Activated naive CD4-positive, alpha-beta T cell treated with anti-CD3 and anti-CD28 coated beads, Interleukin-2, amount 50 U/mL, for 72 hours (primary cell): ENCODE results near the gene SRRM3. TPM values are rescaled to one million over a fixed set of nuclear protein-coding genes. Genes with fewer than 3 reads are reported as not detected.
"Not testable (repeated sequence)": the region's sequence is repeated elsewhere in the genome, so short reads cannot be mapped to it uniquely, and the experiment has no call there.

ENCODE experiments used
- ATAC-seq, 2 donors: fragments of 150-1000 bp; cut with Tn5 transposase; 2 replicates each; pipeline ENCODE4 v1.10.0; 2021; ENCODE audit warnings: mild to moderate bottlenecking in 2 of 2, moderate library complexity in 2 of 2
- DNase-seq, 2 donors: peaks; one replicate each; pipeline ENCODE4 v3.0.0; 2021 to 2022; ENCODE audit warnings: low spot score in 2 of 2
- H3K27ac Mint-ChIP-seq, 2 donors: one replicate each; pipeline ENCODE4 v1.8.0; 2022; ENCODE audit warnings: mild to moderate bottlenecking in 2 of 2, mixed read lengths in 2 of 2
- H3K36me3 Mint-ChIP-seq, 2 donors: one replicate each; pipeline ENCODE4 v1.8.0; 2022; ENCODE audit warnings: mixed read lengths in 2 of 2
- H3K9me3 Mint-ChIP-seq, 2 donors: one replicate each; pipeline ENCODE4 v1.8.0; 2022; ENCODE audit warnings: mixed read lengths in 2 of 2
- total RNA-seq, 2 donors: library from RNA; stranded (reverse); gene quantifications; one replicate each; pipeline ENCODE4 v1.2.3, GENCODE V29; 2022

Gene SRRM3
- total RNA-seq, 2 donors from 2014 or later: not detected

- Mint-ChIP-seq H3K9me3 (no peaks in the 10 kb centered on the region), H3K27ac (no peak overlapping the region)
- no peak for ATAC-seq
These were observed 39.4 kb downstream of the SRRM3 start for GRCh38 chr7:76241141-76241540.

GRCh38 chr7:76242517-76243063 is 40.9 kb downstream of the SRRM3 start:
- ATAC-seq, H3K27ac Mint-ChIP-seq, DNase-seq, H3K9me3 Mint-ChIP-seq, H3K36me3 Mint-ChIP-seq: not testable (repeated sequence)

More at GRCh38 chr7:76241141-76241540, 39.4 kb downstream of the SRRM3 start:
- no peaks in the 10 kb centered on the region for H3K36me3 Mint-ChIP-seq
- DNase-seq: no peak

GRCh38 chr7:76244781-76245391 is 43.2 kb downstream of the SRRM3 start:
- DNase-seq: no peak

GRCh38 chr7:76246804-76247389 is 45.2 kb downstream of the SRRM3 start:
- ATAC-seq: no peak
- H3K27ac Mint-ChIP-seq: no peak overlapping the region
- no peaks in the 10 kb centered on the region for H3K36me3 Mint-ChIP-seq
- DNase-seq: no peak
- no peaks in the 10 kb centered on the region for H3K9me3 Mint-ChIP-seq

More at GRCh38 chr7:76244781-76245391, 43.2 kb downstream of the SRRM3 start:
- no peaks in the 10 kb centered on the region for H3K36me3 Mint-ChIP-seq
- no peaks in the 10 kb centered on the region for H3K9me3 Mint-ChIP-seq
- H3K27ac Mint-ChIP-seq: peak overlapping the region in 1 of 2 donors; percentile 72
- ATAC-seq: no peak

GRCh38 chr7:76247938-76248337 is 46.2 kb downstream of the SRRM3 start:
- no peak for DNase-seq
- no peak overlapping the region for H3K27ac Mint-ChIP-seq
- H3K36me3 Mint-ChIP-seq: no peaks in the 10 kb centered on the region
- no peak for ATAC-seq
- H3K9me3 Mint-ChIP-seq: no peaks in the 10 kb centered on the region

- Mint-ChIP-seq H3K9me3 (no peaks in the 10 kb centered on the region), H3K36me3 (no peaks in the 10 kb centered on the region), H3K27ac (no peak overlapping the region)
- ATAC-seq (no peak), DNase-seq (no peak)
These were observed 50.3 kb downstream of the SRRM3 start for GRCh38 chr7:76252021-76252420.

GRCh38 chr7:76254781-76255180 is 53.1 kb downstream of the SRRM3 start:
- DNase-seq (no peak), ATAC-seq (no peak)
- Mint-ChIP-seq H3K27ac (no peak overlapping the region), H3K9me3 (no peaks in the 10 kb centered on the region), H3K36me3 (no peaks in the 10 kb centered on the region)

GRCh38 chr7:76257973-76258372 is 56.3 kb downstream of the SRRM3 start:
- Mint-ChIP-seq H3K9me3 (no peaks in the 10 kb centered on the region), H3K27ac (no peak overlapping the region), H3K36me3 (no peaks in the 10 kb centered on the region)
- DNase-seq (no peak), ATAC-seq (no peak)

GRCh38 chr7:76259124-76260093 is 57.7 kb downstream of the SRRM3 start:
- no peaks in the 10 kb centered on the region for H3K36me3 Mint-ChIP-seq
- DNase-seq: no peak
- ATAC-seq: peak in 1 of 2 donors; percentile 29
- no peak overlapping the region for H3K27ac Mint-ChIP-seq
- no peaks in the 10 kb centered on the region for H3K9me3 Mint-ChIP-seq

GRCh38 chr7:76260171-76260703 is 58.5 kb downstream of the SRRM3 start:
- ATAC-seq: peak; percentile 38 to 69
- peak in 1 of 2 donors; percentile 41 for DNase-seq
- no peaks in the 10 kb centered on the region for H3K9me3 Mint-ChIP-seq
- no peak overlapping the region for H3K27ac Mint-ChIP-seq
- no peaks in the 10 kb centered on the region for H3K36me3 Mint-ChIP-seq

- Mint-ChIP-seq H3K36me3 (no peaks in the 10 kb centered on the region), H3K9me3 (no peaks in the 10 kb centered on the region), H3K27ac (no peak overlapping the region)
- DNase-seq (no peak), ATAC-seq (no peak)
These were observed 59.6 kb downstream of the SRRM3 start for GRCh38 chr7:76261329-76261728.

GRCh38 chr7:76261931-76262330 is 60.2 kb downstream of the SRRM3 start:
- Mint-ChIP-seq H3K27ac (no peak overlapping the region), H3K36me3 (no peaks in the 10 kb centered on the region), H3K9me3 (no peaks in the 10 kb centered on the region)
- no peak for DNase-seq
- no peak for ATAC-seq

- no peaks in the 10 kb centered on the region for H3K36me3 Mint-ChIP-seq
- ATAC-seq (peak; percentile 32 to 63), DNase-seq (peak in 1 of 2 donors; percentile 42)
- no peak overlapping the region for H3K27ac Mint-ChIP-seq
- no peaks in the 10 kb centered on the region for H3K9me3 Mint-ChIP-seq
These were observed 61.1 kb downstream of the SRRM3 start for GRCh38 chr7:76262683-76263402.

GRCh38 chr7:76265299-76265698 is 63.6 kb downstream of the SRRM3 start:
- Mint-ChIP-seq H3K27ac (no peak overlapping the region), H3K9me3 (no peaks in the 10 kb centered on the region), H3K36me3 (no peaks in the 10 kb centered on the region)
- DNase-seq: no peak
- ATAC-seq: peak in 1 of 2 donors; percentile 26

- H3K27ac Mint-ChIP-seq: no peak overlapping the region
- ATAC-seq: peak; percentile 48 to 58
- no peak for DNase-seq
- no peaks in the 10 kb centered on the region for H3K36me3 Mint-ChIP-seq
- no peaks in the 10 kb centered on the region for H3K9me3 Mint-ChIP-seq
These were observed 65.6 kb downstream of the SRRM3 start for GRCh38 chr7:76267107-76267893.

- ATAC-seq: no peak
- DNase-seq: no peak
- Mint-ChIP-seq H3K27ac (no peak overlapping the region), H3K9me3 (no peaks in the 10 kb centered on the region), H3K36me3 (no peaks in the 10 kb centered on the region)
These were observed 66.1 kb downstream of the SRRM3 start for GRCh38 chr7:76267894-76268183.
